NCI-H2196 treated with DMSO at 0.1 percent for 48 hours (cell line): Measurements from ENCODE around the gene PPM1F.
"Not testable (repeated sequence)": the region's sequence is repeated elsewhere in the genome, so short reads cannot be mapped to it uniquely, and the experiment has no call there.

ENCODE experiments used
- DNase-seq: peaks from one replicate; lab custom pipeline; 2025; ENCODE audit not compliant: unreplicated experiment; lab: John Stamatoyannopoulos, UW

PPM1F gene

DNA sequence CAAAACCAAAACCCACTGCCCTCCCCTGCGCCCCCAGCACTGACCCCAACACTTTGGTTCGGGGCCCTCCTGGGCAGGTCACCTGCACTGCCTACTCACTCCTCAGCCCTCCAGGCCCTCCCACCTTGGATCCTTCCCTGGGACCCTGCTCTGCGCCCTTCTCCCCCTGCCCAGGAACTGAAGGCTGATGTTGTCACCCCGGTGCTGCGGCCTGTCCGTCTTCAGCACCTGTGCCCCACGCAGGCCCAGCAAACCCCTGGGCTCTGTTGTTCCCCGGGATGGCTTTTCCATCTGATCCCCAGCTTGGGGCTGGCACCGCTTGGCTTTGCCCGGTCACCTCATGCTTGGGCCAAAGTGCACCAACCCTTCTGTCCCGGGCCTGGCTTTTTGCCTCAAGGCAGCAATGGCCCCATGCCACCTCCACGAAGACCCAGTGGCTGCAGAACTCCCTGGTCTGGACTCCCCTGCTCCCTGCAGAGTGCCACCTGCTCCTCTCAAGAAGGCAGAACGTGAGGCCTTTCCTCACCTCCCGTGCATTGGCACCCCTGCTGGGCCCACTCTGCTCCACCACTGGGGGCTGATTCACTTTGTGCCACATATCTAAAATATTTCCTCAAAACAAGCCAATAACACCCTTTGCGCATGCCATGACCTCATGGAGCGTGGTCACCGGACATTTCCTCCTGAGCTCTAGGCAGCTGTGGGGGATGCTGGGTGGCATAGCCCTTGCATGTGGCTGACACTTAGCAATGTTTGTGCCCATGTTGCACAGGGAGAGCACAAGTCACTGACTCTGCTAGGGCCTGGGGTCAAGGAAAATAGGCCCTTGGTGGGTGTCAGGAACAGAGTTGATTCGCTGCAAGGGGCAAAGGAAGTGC lies 8.8 kb downstream of the PPM1F start:
- no peak for DNase-seq

DNA sequence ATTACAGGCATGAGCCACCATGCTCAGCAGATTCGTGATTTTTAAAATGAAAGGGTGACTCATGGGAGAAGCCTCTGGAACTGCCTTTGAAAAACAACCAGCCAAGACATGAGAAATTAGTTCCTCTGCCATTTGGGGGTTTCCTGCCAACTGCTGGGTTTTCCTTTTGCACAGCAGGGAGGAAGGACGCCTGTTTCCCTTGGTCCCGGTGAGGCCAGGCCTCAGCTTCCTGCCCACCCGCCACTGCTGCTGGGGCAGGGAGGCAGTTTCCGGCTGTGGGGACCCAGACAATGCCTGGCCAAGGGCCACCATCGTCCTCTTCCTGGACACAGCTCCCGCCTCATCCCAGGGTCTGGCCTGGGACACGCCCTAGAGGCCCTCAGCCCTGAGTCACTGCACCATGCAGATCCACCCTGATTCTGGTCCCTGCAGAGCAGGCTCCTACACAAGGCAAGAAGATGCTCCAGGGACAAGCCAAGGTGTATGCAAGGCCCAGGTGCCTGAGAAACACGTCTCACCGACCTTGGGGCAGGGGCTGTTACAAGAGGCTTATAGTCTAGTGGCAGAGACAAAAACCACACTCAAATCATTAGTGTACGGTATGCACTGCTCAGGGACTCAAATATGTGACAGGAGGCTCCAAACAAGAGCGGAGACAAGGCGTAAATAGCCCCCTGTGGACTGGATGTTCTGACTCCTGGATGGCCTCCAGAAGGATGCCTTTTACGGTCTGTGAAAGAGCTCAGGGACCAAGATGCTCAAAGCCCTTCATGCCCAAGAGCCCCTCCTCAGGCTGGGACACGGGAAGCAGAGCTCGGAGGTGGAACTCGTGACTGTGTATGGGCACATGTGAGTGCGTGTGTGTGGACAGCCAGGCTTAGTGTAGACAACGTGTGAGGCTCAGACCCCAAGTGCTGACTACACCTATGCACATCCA lies 10.0 kb downstream of the PPM1F start:
- no peak for DNase-seq

GRCh38 chr22:21941921-21942320 lies 10.7 kb downstream of the PPM1F start:
- no peak for DNase-seq

DNA sequence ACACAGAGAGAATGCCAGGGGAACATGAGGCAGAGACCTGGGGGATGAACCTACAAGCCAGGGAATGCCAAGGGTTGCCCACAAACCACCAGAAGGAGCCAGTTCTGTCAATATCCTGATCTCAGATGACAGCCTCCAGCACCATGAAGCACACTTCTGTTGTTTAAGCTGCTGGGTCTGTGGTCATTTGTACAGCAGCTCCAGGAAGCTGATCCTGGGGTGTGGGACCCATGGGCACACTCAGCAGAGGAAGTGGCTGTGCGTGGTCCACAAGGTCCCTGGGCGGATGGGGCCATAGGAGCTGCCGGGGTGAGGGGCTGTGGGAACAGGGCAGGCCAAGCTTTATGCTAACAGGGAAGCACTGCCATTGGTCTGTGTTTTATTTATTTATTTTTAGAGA lies 12.1 kb downstream of the PPM1F start:
- no peak for DNase-seq

DNA sequence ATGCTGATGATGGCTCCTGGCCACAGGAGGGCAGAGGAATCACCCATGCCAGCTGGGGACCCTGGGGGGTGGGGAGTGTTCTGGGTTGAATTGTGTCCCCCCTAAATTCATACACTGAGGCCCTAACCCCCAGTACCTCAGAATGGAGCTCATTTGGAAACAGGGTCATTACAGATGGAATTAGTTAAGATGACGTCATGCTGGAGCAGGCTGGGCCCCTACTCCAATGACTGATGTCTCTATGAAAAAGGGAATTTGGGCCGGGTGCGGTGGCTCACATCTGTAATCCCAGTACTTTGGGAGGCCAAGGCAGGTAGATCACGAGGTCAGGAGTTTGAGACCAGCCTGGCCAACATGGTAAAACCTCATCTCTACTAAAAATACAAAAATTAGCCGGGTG lies 12.7 kb downstream of the PPM1F start:
- not testable (repeated sequence) for DNase-seq

GRCh38 chr22:21939461-21939913 lies 13.2 kb downstream of the PPM1F start:
- DNase-seq, result no peak

- DNase-seq, result no peak
Measured at GRCh38 chr22:21938906-21939305, 13.7 kb downstream of the PPM1F start.

GRCh38 chr22:21938071-21938822 lies 14.4 kb downstream of the PPM1F start:
- peak; percentile 72 for DNase-seq

DNA sequence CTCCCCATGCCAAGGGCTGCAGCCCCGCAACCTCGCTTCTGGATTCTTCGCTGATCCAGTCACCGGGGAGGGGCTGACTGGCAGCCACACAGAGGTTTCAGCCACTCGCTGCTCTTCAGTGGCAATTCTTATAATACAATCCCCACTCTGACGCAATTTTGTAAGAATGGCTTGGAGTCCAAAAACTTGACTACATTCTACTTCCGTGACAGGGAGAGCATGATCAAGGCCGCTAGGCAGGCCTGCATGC lies 14.9 kb downstream of the PPM1F start:
- no peak for DNase-seq

GRCh38 chr22:21937041-21937820 lies 15.4 kb downstream of the PPM1F start:
- no peak for DNase-seq

GRCh38 chr22:21936151-21936775 lies 16.4 kb downstream of the PPM1F start:
- DNase-seq, result no peak

DNA sequence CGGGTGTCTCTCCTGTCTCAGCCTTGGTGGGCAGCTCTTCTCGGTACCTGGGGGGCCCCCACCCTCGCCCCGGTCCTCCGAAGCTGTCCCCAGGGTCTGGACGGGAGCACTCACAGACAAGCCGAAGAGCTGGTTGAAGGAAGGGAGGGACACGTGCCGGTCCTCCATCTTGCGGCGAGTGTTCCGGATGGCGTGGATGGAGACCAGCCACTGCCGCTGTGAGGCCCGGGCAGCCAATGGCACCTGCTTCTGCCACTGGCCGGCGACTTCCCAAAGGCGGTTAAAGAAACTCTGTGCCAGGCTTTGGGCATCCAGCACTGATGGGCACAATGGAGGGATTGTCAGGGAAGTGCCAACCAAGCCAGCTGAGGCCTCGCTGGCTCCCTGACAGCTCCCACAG lies 18.7 kb downstream of the PPM1F start:
- DNase-seq, result no peak

DNA sequence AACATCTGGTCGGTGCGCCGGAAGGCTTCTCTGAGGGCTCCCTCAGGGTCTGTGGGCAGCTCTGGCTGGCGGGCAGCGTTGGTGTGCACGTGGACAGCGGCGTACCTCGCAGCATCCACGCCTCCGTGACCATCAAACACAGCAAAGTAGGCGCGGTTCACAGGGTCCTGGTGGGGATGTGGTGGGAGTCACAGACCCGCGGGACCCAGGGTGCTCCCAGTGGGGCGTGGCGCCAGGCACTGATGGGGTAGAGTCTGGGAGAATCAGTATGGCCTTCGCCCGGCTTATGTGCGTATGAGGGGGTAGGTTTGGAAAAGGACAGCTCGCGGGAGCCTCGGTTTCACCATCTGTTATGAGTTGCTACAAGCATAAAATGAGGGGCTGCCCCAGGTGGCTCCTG lies 19.2 kb downstream of the PPM1F start:
- DNase-seq, result no peak

DNA sequence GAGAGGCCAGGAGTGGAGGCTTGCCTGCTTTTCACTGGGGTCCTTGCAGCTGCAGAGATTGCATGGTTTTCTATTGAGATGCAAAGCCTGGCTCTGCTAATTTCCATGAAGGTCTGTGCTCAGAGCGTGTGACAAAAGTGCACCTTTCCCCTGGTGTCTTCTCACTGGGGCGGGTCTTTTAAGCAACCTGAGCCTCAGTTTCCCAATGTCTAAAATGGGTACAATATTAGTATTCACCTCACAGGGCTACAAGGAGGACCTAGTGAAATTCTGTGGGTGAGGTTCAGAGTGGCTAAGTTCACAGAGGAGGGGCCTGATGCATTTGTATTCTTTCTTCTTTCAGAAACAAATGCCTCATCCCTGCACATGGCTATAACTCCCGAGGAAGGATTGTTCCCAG lies 20.3 kb downstream of the PPM1F start:
- DNase-seq, result no peak

- no peak for DNase-seq
Measured at GRCh38 chr22:21931056-21931455, 21.6 kb downstream of the PPM1F start.

DNA sequence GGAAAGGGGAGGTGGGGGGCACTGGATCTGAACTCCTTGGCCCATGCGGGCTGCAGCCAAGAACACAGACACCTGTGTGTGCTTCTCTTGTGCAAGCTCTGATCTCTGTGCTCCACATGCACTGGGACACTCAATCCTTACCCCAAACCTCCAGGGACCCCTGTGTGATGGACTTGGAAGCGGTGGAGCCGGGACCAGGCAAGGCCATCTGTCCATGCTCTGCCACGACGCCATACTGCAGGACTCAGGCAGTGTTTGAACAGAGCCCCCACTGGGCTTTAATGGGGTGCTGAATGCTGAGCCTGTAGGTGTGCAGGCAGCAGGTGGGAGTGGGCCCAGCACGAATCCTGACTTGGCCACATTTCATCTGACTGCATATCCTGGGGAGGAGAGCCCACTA lies 23.4 kb downstream of the PPM1F start:
- no peak for DNase-seq

DNA sequence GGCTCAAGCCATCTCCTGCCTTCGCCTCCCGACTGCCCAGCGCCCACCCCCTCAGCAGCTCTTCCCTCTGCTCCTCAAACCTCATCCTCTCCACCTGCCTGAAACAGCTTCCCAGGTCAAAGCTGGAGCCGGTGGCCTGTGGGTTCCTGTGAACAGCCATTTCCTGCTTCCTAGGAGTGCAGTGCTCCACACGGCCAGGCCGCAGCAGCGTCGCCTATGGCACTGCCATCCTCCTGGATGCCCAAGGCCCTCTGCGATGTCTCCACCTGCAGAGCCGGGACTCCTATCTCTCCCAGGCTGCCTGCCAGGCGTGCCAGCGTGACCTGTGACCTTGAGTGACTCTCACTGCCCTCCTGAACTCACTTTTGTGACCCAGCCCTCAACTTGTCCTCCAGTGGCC lies 24.6 kb downstream of the PPM1F start:
- DNase-seq, result no peak

- no peak for DNase-seq
Measured at GRCh38 chr22:21927174-21927823, 25.3 kb downstream of the PPM1F start.

DNA sequence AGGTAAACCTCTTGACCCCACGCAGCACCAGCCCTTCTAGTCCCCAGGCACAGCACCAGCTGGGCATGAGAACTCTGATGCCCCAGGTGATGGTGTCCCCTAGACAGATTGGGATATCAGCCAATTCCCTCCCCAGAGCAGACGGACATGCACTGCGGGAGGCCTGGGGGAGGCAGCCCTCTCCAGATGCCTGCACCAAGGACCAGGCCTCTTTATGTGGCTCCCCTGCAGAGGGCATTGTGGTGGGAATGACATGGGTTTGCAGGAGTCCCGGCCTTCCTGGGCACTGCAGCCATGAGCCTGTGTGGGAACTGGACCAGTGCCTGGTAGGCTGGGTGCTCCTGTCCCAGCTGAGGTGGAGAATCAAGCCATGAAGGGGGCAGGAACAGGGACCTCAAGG lies 25.9 kb downstream of the PPM1F start:
- DNase-seq, result no peak

GRCh38 chr22:21923163-21923561 lies 29.5 kb downstream of the PPM1F start:
- DNase-seq, result no peak
